HCT116 (cell line): ENCODE results near the gene TRAPPC14. TPM values are rescaled to one million over a fixed set of nuclear protein-coding genes. Genes with fewer than 3 reads are reported as not detected.

Source experiments
- ATAC-seq: fragments of 200-7000 bp; cut with Tn5 transposase; 2 replicates; pipeline ENCODE4 v1.9.1; 2020; ENCODE audit warnings: mild to moderate bottlenecking, moderate library complexity
- BruUV-seq: library from RNA; stranded (reverse); fragments of 400-500 nt; replicated peaks from 2 replicates; lab custom pipeline; 2021; lab: Mats Ljungman, UMichigan
- CTCF ChIA-PET: fragments of 300-600 bp; sonication (Branson Sonifier 250); formaldehyde crosslinking; loops from one replicate; lab custom pipeline; 2021; ENCODE audit warnings: antibody characterized with exemption; lab: Charles Lee
- POLR2A ChIA-PET: fragments of 300-600, 350-600 bp; sonication (Branson Sonifier 250); formaldehyde crosslinking; loops from one replicate; lab custom pipeline; 2021; ENCODE audit warnings: antibody characterized with exemption; lab: Charles Lee
- RAD21 ChIA-PET, 2 experiments: fragments of 300-600 bp; sonication (Branson Sonifier 250); formaldehyde crosslinking; loops; one replicate each; lab custom pipeline; 2023; ENCODE audit warnings: low total read pairs in 2 of 2; ENCODE audit not compliant: uncharacterized antibody in 2 of 2, unreplicated experiment in 2 of 2, low non-redundant PET in 1 of 2; lab: Charles Lee
- DNase-seq: peaks from one replicate; pipeline ENCODE4 v3.0.0-alpha.2; 2010; ENCODE audit warnings: low read depth, low spot score
- H2AFZ ChIP-seq: fragments of 200-600 bp; shearing (Covaris generic), sonication (generic); 2 replicates; pipeline ENCODE4 v1.6.1; 2017; ENCODE audit warnings: low read depth, mixed run types, mixed read lengths, antibody characterized with exemption, low read length; ENCODE audit not compliant: poor library complexity, severe bottlenecking
- H3K27ac ChIP-seq: 2 replicates; pipeline ENCODE4 v1.5.1; 2012; ENCODE audit warnings: low read depth, low read length
- H3K27me3 ChIP-seq: fragments of 200-600 bp; sonication (generic); 2 replicates; pipeline ENCODE4 v1.6.1; 2016; ENCODE audit warnings: mixed run types, low read length, mixed read lengths; ENCODE audit not compliant: insufficient read depth
- H3K36me3 ChIP-seq, 2 experiments: fragments of 200-500 bp in 1 of 2; fragments of 200-600 bp in 1 of 2; sonication (Bioruptor generic) in 1 of 2; sonication (generic) in 1 of 2; 2 replicates each; pipeline versions ENCODE4 v1.5.1 to v1.6.1; 2014 to 2016; ENCODE audit warnings: low read length in 2 of 2, inconsistent platforms in 1 of 2, mixed read lengths in 1 of 2, mixed run types in 1 of 2; ENCODE audit not compliant: insufficient read depth in 2 of 2, control insufficient read depth in 1 of 2
- H3K4me1 ChIP-seq, 2 experiments: fragments of 200-600 bp in 1 of 2; sonication (generic) in 1 of 2; 2 replicates each; pipeline versions ENCODE4 v1.5.1 to v1.6.1; 2012 to 2017; ENCODE audit warnings: low read length in 2 of 2, inconsistent platforms in 1 of 2, mild to moderate bottlenecking in 1 of 2, mixed read lengths in 1 of 2, mixed run types in 1 of 2, moderate library complexity in 1 of 2; ENCODE audit not compliant: insufficient read depth in 2 of 2, control insufficient read depth in 1 of 2
- H3K4me2 ChIP-seq: fragments of 200-600 bp; sonication (generic); 2 replicates; pipeline ENCODE4 v1.6.1; 2017; ENCODE audit warnings: mixed run types, low read length, mixed read lengths
- H3K4me3 ChIP-seq, 2 experiments: fragments of 200-600 bp in 1 of 2; sonication (generic) in 1 of 2; replicated peaks in 1 of 2; 2 replicates each; pipeline ENCODE4 v1.5.1; 2011 to 2016; ENCODE audit warnings: low read length in 2 of 2, control low read depth in 1 of 2, low read depth in 1 of 2, mild to moderate bottlenecking in 1 of 2, mixed read lengths in 1 of 2, mixed run types in 1 of 2
- H3K79me2 ChIP-seq: fragments of 200-600 bp; sonication (generic); 2 replicates; pipeline ENCODE4 v1.6.1; 2017; ENCODE audit warnings: mild to moderate bottlenecking, mixed run types, low read length, moderate library complexity, mixed read lengths; ENCODE audit not compliant: insufficient read depth
- H3K9ac ChIP-seq: fragments of 200-600 bp; sonication (generic); 2 replicates; pipeline ENCODE4 v1.6.1; 2016; ENCODE audit warnings: low read length, mixed read lengths
- H3K9me2 ChIP-seq: fragments of 200-600 bp; sonication (generic), shearing (Covaris generic); 2 replicates; pipeline ENCODE4 v1.6.1; 2017; ENCODE audit warnings: mixed run types, mild to moderate bottlenecking, moderate library complexity; ENCODE audit not compliant: insufficient read depth
- H3K9me3 ChIP-seq, 2 experiments: fragments of 200-500 bp in 1 of 2; fragments of 200-600 bp in 1 of 2; sonication (Bioruptor generic) in 1 of 2; sonication (generic) in 1 of 2; 2 replicates each; pipeline ENCODE4 v1.6.1; 2014 to 2017; ENCODE audit warnings: low read length in 2 of 2, mixed read lengths in 2 of 2, inconsistent platforms in 1 of 2, low read depth in 1 of 2, mild to moderate bottlenecking in 1 of 2, mixed run types in 1 of 2, moderate library complexity in 1 of 2; ENCODE audit not compliant: control insufficient read depth in 1 of 2, insufficient read depth in 1 of 2
- H4K20me1 ChIP-seq: fragments of 200-600 bp; sonication (generic), shearing (Covaris generic); 2 replicates; pipeline ENCODE4 v1.6.1; 2017; ENCODE audit warnings: mixed run types, mild to moderate bottlenecking, moderate library complexity; ENCODE audit not compliant: insufficient read depth
- CBX3 ChIP-seq: IDR thresholded peaks from 2 replicates; pipeline ENCODE4 v1.6.1; 2012; ENCODE audit warnings: low read depth
- CEBPB ChIP-seq: IDR thresholded peaks from 2 replicates; pipeline ENCODE4 v1.6.1; 2012; ENCODE audit warnings: low read depth
- CTCF ChIP-seq, 3 experiments: fragments of 200-600 bp in 1 of 3; sonication (generic) in 1 of 3; IDR thresholded peaks in 2 of 3; conservative IDR thresholded peaks in 1 of 3; 2 replicates each; pipeline ENCODE4 v1.5.1; 2012 to 2017; ENCODE audit warnings: low read depth in 2 of 3, low read length in 2 of 3, antibody characterized with exemption in 1 of 3, borderline replicate concordance in 1 of 3, control low read depth in 1 of 3, mild to moderate bottlenecking in 1 of 3, mixed read lengths in 1 of 3, mixed run types in 1 of 3, moderate library complexity in 1 of 3; ENCODE audit not compliant: insufficient read depth in 1 of 3
- EGR1 ChIP-seq: IDR thresholded peaks from 2 replicates; pipeline ENCODE4 v1.6.1; 2012; ENCODE audit warnings: low read depth
- ELF1 ChIP-seq: IDR thresholded peaks from 2 replicates; pipeline ENCODE4 v1.6.1; 2012; ENCODE audit warnings: low read depth, borderline replicate concordance
- EZH2 ChIP-seq: fragments of 200-600 bp; sonication (generic); IDR thresholded peaks from 2 replicates; pipeline ENCODE4 v1.6.1; 2017; ENCODE audit warnings: antibody characterized with exemption, mixed run types
- EZH2phosphoT487 ChIP-seq: fragments of 200-600 bp; IDR thresholded peaks from 2 replicates; pipeline ENCODE4 v1.6.1; 2018; ENCODE audit warnings: antibody characterized with exemption, borderline replicate concordance
- MAX ChIP-seq: IDR thresholded peaks from 2 replicates; pipeline ENCODE4 v1.6.1; 2012
- POLR2A ChIP-seq: IDR thresholded peaks from 2 replicates; pipeline ENCODE4 v1.7.0; 2011; ENCODE audit warnings: borderline replicate concordance; ENCODE audit not compliant: insufficient read depth, insufficient read length; ENCODE audit errors: extremely low read depth
- RAD21 ChIP-seq: IDR thresholded peaks from 2 replicates; pipeline ENCODE4 v1.6.1; 2012; ENCODE audit warnings: low read depth, mild to moderate bottlenecking
- SIN3A ChIP-seq: IDR thresholded peaks from 2 replicates; pipeline ENCODE4 v1.6.1; 2012; ENCODE audit warnings: low read depth
- SP1 ChIP-seq: IDR thresholded peaks from 2 replicates; pipeline ENCODE4 v1.6.1; 2012; ENCODE audit warnings: low read depth
- SRF ChIP-seq: IDR thresholded peaks from 2 replicates; pipeline ENCODE4 v1.6.1; 2012; ENCODE audit warnings: low read depth
- TCF7L2 ChIP-seq: IDR thresholded peaks from 2 replicates; pipeline ENCODE4 v1.7.0; 2011; ENCODE audit warnings: borderline replicate concordance, inconsistent platforms; ENCODE audit not compliant: insufficient read depth, insufficient read length; ENCODE audit errors: extremely low read depth
- YY1 ChIP-seq: IDR thresholded peaks from 2 replicates; pipeline ENCODE4 v1.6.1; 2011; ENCODE audit warnings: low read length, low read depth, moderate library complexity, mild to moderate bottlenecking; ENCODE audit not compliant: insufficient replicate concordance; ENCODE audit errors: extremely low read depth
- ZBTB33 ChIP-seq: IDR thresholded peaks from 2 replicates; pipeline ENCODE4 v1.6.1; 2011; ENCODE audit warnings: mild to moderate bottlenecking, low read length, moderate library complexity; ENCODE audit not compliant: insufficient replicate concordance; ENCODE audit errors: extremely low read depth
- ZFX ChIP-seq: fragments of 450-650 bp; IDR thresholded peaks from 2 replicates; pipeline ENCODE4 v1.6.1; 2017
- ZNF274 ChIP-seq: fragments of 200-500 bp; sonication (Bioruptor generic); IDR thresholded peaks from 2 replicates; pipeline ENCODE4 v1.6.1; 2014; ENCODE audit warnings: mild to moderate bottlenecking, low read depth, low read length, inconsistent platforms
- intact Hi-C: fragments of 100-400 bp; cut with micrococcal nuclease; formaldehyde crosslinking; loops from 2 replicates; pipeline ENCODE4 v1.10.0; 2022
- total RNA-seq: library from RNA; stranded (reverse); gene quantifications from one replicate; pipeline ENCODE4 v1.2.1, GENCODE V29; 2021; ENCODE audit not compliant: unreplicated experiment

The TRAPPC14 gene
- total RNA-seq, 1 experiment from 2014 or later = 23.2 TPM

DNA sequence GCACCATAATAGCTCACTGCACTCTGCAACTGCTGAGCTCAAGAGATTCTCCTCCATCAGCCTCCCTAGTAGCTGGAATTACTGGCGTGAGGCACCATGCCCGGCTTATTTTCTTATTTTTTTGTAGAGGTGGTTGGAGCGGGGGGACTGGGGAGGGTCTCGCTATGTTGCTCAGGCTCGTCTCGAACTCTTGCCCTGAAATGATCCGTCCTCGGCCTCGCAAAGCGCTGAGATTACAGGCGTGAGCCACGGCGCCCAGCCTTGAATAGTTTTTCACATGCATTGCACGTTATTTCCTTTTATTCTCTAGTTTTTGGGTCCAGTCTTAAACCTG is 10.3 kb downstream of the TRAPPC14 start:
- intact Hi-C loops = no loop called here
- H4K20me1 ChIP-seq = no peaks in the 10 kb centered on the region
- ATAC-seq (no peak), DNase-seq (no peak)
- no peaks in the 10 kb centered on the region for H3K9me3 ChIP-seq
- TSS peak; percentile 76 for BruUV-seq
- peak overlapping the region; percentile 94 to 99 for H3K4me3 ChIP-seq
- POLR2A ChIA-PET = interaction anchor here (0.6 to 1.4 kb wide), 6 partner anchors 20 to 66 kb away, joined by 3 to 7 read pairs (median 3); partner anchors contain the start of genes GPC2 and STAG3
- H3K36me3 ChIP-seq = no peaks in the 10 kb centered on the region; a peak in 2 of 4 replicates
- no peaks in the 10 kb centered on the region for H3K9me2 ChIP-seq
- H3K4me1 ChIP-seq = peaks cover 9 to 21% of the 10 kb centered on the region in 2 experiments
- peak overlapping the region; percentile 55 for H3K9ac ChIP-seq
- H2AFZ ChIP-seq = no peak overlapping the region
- H3K27ac ChIP-seq = peak overlapping the region; percentile 49
- TF ChIP-seq TCF7L2 (peak; percentile 2), ZFX (no peak)
- TF ChIP-seq, all 23 proteins: peak for 1
- CTCF ChIA-PET = interaction anchor here (1.0 to 1.3 kb wide), 3 partner anchors 9 to 15 kb away, joined by 3 to 6 read pairs (median 4); no protein-coding TSS in a partner anchor
- Histone ChIP-seq H3K79me2 (peaks cover 29% of the 10 kb centered on the region), H3K27me3 (no peaks in the 10 kb centered on the region), H3K4me2 (peak overlapping the region; percentile 95)
- RAD21 ChIA-PET = interaction anchor here in 1 of 2 experiments (0.6 kb wide), 1 partner anchor 14 kb away, joined by 6 read pairs; no protein-coding TSS in a partner anchor

DNA sequence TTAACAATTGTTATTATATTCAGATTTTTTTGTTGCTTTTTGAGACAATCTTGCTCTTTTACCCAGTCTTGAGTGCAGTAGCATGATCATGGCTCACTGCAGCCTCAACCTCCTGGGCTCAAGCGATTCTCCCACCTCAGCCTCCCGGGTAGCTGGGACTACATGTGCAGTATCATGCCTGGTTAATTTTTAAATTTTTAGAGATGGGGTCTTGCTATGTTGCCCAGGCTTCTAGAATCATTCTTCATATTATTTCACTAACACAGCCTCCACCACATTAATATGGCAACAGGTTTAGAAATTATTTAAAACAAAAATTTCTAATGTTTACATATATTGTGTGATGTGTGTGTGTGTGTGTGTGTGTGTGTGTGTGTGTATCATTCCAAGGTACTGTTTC is 11.2 kb downstream of the TRAPPC14 start:
- no peaks in the 10 kb centered on the region for H3K27me3 ChIP-seq
- H3K9ac ChIP-seq = no peak overlapping the region
- ATAC-seq (no peak), DNase-seq (no peak)
- intact Hi-C loops = no loop called here
- ChIA-PET RAD21 (no interaction called here), POLR2A (interaction anchor here (0.6 kb wide), 1 partner anchor 45 kb away, joined by 3 read pairs; no protein-coding TSS in a partner anchor), CTCF (no interaction called here)
- H3K36me3 ChIP-seq = no peaks in the 10 kb centered on the region; a peak in 1 of 4 replicates
- BruUV-seq = no TSS peak
- H4K20me1 ChIP-seq = no peaks in the 10 kb centered on the region
- H3K27ac ChIP-seq = no peak overlapping the region
- H3K4me3 ChIP-seq = no peak overlapping the region
- peaks cover 23% of the 10 kb centered on the region for H3K79me2 ChIP-seq
- no peaks in the 10 kb centered on the region for H3K9me2 ChIP-seq
- peaks cover 9 to 21% of the 10 kb centered on the region in 2 experiments for H3K4me1 ChIP-seq
- no peaks in the 10 kb centered on the region for H3K9me3 ChIP-seq
- no peak overlapping the region for H3K4me2 ChIP-seq
- H2AFZ ChIP-seq = no peak overlapping the region
- TF ChIP-seq SP1 = no peak
- TF ChIP-seq ZBTB33 = no peak
- TF ChIP-seq MAX = no peak
- no peak for TF ChIP-seq EZH2
- no peak for TF ChIP-seq ELF1
- no peak for TF ChIP-seq CTCF (IDR thresholded peaks at IDR 0.05 in 2 of 3, conservative IDR thresholded peaks at IDR 0.05 in 1 of 3; ENCODE audit: borderline replicate concordance in 1 of 3, insufficient read depth in 1 of 3, low read depth in 2 of 3, low read length in 2 of 3)
- no peak for TF ChIP-seq EGR1
- no peak for TF ChIP-seq SIN3A
- TF ChIP-seq EZH2phosphoT487 = no peak
- no peak for TF ChIP-seq TCF7L2
- TF ChIP-seq RAD21 = no peak
- no peak for TF ChIP-seq ZNF274
- TF ChIP-seq YY1 = no peak
- no peak for TF ChIP-seq SRF
- TF ChIP-seq CBX3 = no peak
- no peak for TF ChIP-seq CEBPB
- TF ChIP-seq POLR2A = no peak
- no peak for TF ChIP-seq ZFX
